Measurements from ENCODE around the gene BBS2. TPM values are rescaled to one million over a fixed set of nuclear protein-coding genes. Genes with fewer than 3 reads are reported as not detected.
A peak's percentile ranks its signal among the peaks of the same experiment; 100 is the strongest.

BBS2 gene
- total and polyA plus RNA-seq, 9 of the 15 experiments (the other 6 are each of a cell fraction or from before 2014, with no cell fraction given) = 4.2 to 22.7 (median 10.2) TPM

DNA sequence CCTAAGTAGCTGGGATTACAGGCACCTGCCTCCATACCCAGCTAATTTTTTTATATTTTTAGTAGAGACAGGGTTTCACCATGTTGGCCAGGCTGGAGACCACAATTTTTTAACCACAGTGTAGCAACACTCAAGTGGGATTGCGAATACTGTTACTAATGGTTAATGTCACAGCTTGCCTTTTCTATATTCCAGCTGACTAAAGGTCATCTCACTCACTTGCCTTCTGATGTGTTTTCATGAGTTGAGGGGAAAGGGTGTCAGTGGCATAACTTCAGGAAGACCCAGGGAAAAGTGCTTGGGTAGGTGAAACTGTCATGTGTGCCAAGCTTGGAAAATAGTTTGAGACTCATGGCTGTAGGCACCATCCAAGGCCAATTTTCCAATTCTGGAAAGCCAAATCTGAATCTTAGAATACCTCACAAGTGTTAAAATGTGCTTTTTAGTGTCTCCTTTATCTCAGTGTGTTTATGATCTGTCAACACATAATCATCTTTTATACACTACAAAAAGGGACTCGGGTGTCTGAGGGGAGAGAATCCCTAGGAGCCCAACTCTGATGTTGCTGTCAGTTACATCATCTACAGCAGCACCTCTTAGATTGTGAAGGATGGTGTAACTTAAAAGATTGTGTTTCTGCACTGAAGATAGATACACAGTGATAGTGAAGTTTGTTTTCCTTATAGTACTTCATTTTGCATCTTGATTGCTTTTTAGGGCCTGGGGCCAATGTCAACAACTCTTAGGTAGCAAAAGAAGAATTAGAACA, 41.4 kb downstream of the BBS2 start:
- ATAC-seq (peak; percentile 61), DNase-seq (ENCODE audit: extremely low read depth in 1 of 4, low spot score in 3 of 4) (no peak), FAIRE-seq (no peak)
- peaks cover 60% of the 10 kb centered on the region for H3K36me3 ChIP-seq (ENCODE audit: control insufficient read depth, insufficient read depth, low read length)
- POLR2A ChIA-PET = interaction anchor here (0.6 to 1.3 kb wide), 3 partner anchors 10 to 38 kb away, joined by 3 to 4 read pairs (median 3); no protein-coding TSS in a partner anchor
- H3K4me3 ChIP-seq = no peak overlapping the region
- no peak overlapping the region for H2AFZ ChIP-seq (ENCODE audit: low read depth, low read length)
- CTCF ChIA-PET (ENCODE audit: low intra/inter-chr PET ratio) = no interaction called here
- no TSS peak for BruUV-seq (replicated peaks)
- H3K4me2 ChIP-seq (ENCODE audit: insufficient read depth, low read length) = no peak overlapping the region
- in situ Hi-C loops (cut with MboI) (no loop called here), intact Hi-C loops (cut with micrococcal nuclease) (no loop called here)
- peaks cover 0 to 38% of the 10 kb centered on the region in 2 experiments; a peak in 4 of 5 replicates for H3K4me1 ChIP-seq (replicated peaks in 1 of 2; ENCODE audit: control insufficient read depth in 2 of 2, insufficient read depth in 2 of 2, low read length in 2 of 2)
- no peaks in the 10 kb centered on the region for H3K79me2 ChIP-seq (ENCODE audit: control insufficient read depth, insufficient read depth, low read length)
- no peaks in the 10 kb centered on the region for H3K9me1 ChIP-seq (ENCODE audit: control insufficient read depth, insufficient read depth, low read length)
- 44% methylated on average over 2 of the region's 2 CpGs for WGBS (ENCODE audit: insufficient coverage, low coverage, missing lambda C conversion rate)
- H3K27me3 ChIP-seq (ENCODE audit: control insufficient read depth in 2 of 2, insufficient read depth in 2 of 2, low read length in 2 of 2) = no peaks in the 10 kb centered on the region
- H3K27ac ChIP-seq (ENCODE audit: extremely low read depth, low read depth, low read length) = peak overlapping the region; percentile 46; the same call in 1 of the 3 replicates
- peaks cover 2% of the 10 kb centered on the region; the same call in 1 of the 2 replicates for H3K9me3 ChIP-seq (replicated peaks; ENCODE audit: control insufficient read depth, insufficient read depth, low read depth, low read length)
- no peak overlapping the region for H3K9ac ChIP-seq (ENCODE audit: insufficient read depth in 1 of 2, low read depth in 2 of 2, low read length in 2 of 2)
- H4K20me1 ChIP-seq (replicated peaks; ENCODE audit: control insufficient read depth, insufficient read depth, low read length) = no peaks in the 10 kb centered on the region
- TF ChIP-seq, protein P1, sequence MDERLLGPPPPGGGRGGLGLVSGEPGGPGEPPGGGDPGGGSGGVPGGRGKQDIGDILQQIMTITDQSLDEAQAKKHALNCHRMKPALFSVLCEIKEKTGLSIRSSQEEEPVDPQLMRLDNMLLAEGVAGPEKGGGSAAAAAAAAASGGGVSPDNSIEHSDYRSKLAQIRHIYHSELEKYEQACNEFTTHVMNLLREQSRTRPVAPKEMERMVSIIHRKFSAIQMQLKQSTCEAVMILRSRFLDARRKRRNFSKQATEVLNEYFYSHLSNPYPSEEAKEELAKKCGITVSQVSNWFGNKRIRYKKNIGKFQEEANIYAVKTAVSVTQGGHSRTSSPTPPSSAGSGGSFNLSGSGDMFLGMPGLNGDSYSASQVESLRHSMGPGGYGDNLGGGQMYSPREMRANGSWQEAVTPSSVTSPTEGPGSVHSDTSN (CRISPR knock-in tag; IDR thresholded peaks at IDR 0.05; ENCODE audit: low read depth) = no peak
- TF ChIP-seq, protein P1 (tag; conservative IDR thresholded peaks at IDR 0.05; ENCODE audit: low read depth) = 0 out of 2 replicates have a peak, but pooled peaks have one; percentile 11
- TF ChIP-seq DMBX1 (CRISPR knock-in tag; IDR thresholded peaks at IDR 0.05; ENCODE audit: borderline replicate concordance) (0 out of 2 replicates have a peak, but pooled peaks have one; percentile 21), SMARCE1 (IDR thresholded peaks at IDR 0.05) (peak; percentile 55; the same call in 1 of the 2 replicates), RAD21 (CRISPR knock-in tag; conservative IDR thresholded peaks at IDR 0.05 in 1 of 2, IDR thresholded peaks at IDR 0.05 in 1 of 2) (0 out of 4 replicates have a peak, but pooled peaks of 1 of the 2 experiments have one; percentile 20), SMARCA4 (IDR thresholded peaks at IDR 0.05) (peak; percentile 47; the same call in 1 of the 2 replicates), EP400 (IDR thresholded peaks at IDR 0.05) (0 out of 2 replicates have a peak, but pooled peaks have one; percentile 23), SMAD4 (CRISPR knock-in tag; conservative IDR thresholded peaks at IDR 0.05) (peak; percentile 44), FOXA3 (CRISPR knock-in tag; conservative IDR thresholded peaks at IDR 0.05 in 1 of 2, IDR thresholded peaks at IDR 0.05 in 1 of 2) (peak in 1 of 2 experiments; percentile 93; a peak in 2 of 4 replicates), CXXC5 (CRISPR knock-in tag; IDR thresholded peaks at IDR 0.05) (peak; percentile 31; the same call in 1 of the 2 replicates), FOXK1 (CRISPR knock-in tag; IDR thresholded peaks at IDR 0.05; ENCODE audit: borderline replicate concordance) (no peak), NR1H2 (CRISPR knock-in tag; IDR thresholded peaks at IDR 0.05) (no peak), ZNF175 (CRISPR knock-in tag; IDR thresholded peaks at IDR 0.05; ENCODE audit: low read depth) (peak; percentile 64; the same call in 1 of the 2 replicates), GTF2A2 (tag; IDR thresholded peaks at IDR 0.05) (peak; percentile 60), CTBP1 (IDR thresholded peaks at IDR 0.05; ENCODE audit: borderline replicate concordance) (peak; percentile 87)
- TF ChIP-seq, protein P2, sequence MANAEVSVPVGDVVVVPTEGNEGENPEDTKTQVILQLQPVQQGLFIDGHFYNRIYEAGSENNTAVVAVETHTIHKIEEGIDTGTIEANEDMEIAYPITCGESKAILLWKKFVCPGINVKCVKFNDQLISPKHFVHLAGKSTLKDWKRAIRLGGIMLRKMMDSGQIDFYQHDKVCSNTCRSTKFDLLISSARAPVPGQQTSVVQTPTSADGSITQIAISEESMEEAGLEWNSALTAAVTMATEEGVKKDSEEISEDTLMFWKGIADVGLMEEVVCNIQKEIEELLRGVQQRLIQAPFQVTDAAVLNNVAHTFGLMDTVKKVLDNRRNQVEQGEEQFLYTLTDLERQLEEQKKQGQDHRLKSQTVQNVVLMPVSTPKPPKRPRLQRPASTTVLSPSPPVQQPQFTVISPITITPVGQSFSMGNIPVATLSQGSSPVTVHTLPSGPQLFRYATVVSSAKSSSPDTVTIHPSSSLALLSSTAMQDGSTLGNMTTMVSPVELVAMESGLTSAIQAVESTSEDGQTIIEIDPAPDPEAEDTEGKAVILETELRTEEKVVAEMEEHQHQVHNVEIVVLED (CRISPR knock-in tag; IDR thresholded peaks at IDR 0.05) = 0 out of 2 replicates have a peak, but pooled peaks have one; percentile 3

Measured in K562 (cell line).